ENCODE data around the gene XCL2. TPM values are rescaled to one million over a fixed set of nuclear protein-coding genes. Genes with fewer than 3 reads are reported as not detected.
"Not testable (repeated sequence)": the region's sequence is repeated elsewhere in the genome, so short reads cannot be mapped to it uniquely, and the experiment has no call there.

The XCL2 gene
- total and polyA plus RNA-seq, 8 donors: 0.35 to 25.4 TPM; not detected in 6

DNA sequence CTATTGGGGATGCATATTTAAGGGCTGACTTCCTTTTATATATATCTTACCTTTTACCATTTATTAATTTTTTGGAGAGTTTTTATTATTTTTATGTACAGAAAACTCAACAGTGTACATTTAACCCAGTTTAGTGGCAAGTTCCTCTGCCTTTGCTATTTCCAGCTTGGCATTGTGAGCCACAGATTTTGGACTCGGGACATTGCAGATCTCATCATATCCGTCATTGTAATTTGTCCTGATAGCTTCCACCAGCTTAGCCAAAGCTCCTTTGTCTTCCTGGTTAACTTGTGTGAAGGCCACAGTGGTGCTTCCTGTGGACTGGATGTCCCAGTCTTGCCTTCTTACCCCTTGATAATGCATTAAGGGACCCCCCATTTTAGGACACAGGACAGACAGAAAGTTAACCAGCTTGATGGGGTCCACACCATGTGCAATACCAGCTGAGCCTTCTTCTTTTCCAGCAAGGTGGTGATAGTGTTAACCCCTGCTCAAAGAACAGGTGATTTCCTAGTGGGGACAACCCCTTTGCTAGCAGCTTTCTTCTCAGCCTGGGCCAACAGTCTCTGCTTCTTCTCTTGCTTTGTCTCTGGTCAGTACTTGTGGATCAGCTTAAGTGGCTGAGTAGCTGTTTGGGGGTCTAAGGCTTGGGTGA is 34.9 kb upstream of the XCL2 start:
- intact Hi-C loops (cut with DNase I; ENCODE audit: low total_unique reads): loop anchor here (10.0 kb wide), 1 partner anchor 234 kb away; no protein-coding TSS in a partner anchor
- not testable (repeated sequence) for H3K36me3 ChIP-seq, H3K4me1 ChIP-seq, DNase-seq, H3K27me3 ChIP-seq, H3K27ac ChIP-seq, H3K9me3 ChIP-seq, H3K4me3 ChIP-seq
- WGBS, 5 donors: 78 to 90% (median 84%) methylated on average over 2 of the region's 2 CpGs

DNA sequence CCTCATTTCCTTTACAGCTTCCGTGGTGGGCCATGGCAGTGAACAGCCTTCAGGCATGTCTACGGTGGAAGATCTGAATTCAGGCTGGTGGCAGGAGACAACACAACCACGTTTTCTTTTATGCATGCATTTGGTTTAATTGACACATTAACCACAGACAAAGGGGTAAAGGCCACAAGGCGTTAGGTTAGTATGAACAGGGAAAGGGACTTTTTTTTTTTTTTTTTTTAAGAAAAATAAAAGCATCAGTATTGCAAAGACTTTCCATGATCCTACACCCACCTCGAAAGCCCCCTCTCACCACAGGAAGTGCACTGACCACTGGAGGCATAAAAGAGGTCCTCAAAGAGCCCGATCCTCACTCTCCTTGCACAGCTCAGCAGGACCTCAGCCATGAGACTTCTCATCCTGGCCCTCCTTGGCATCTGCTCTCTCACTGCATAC is 32.5 kb upstream of the XCL2 start, which contains the start of gene XCL1:
XCL1 (plus strand) TSS at position 361 of the 444 bp plus-strand sequence; CDS start at position 394, 33 bp downstream.
- not testable (repeated sequence) for H3K36me3 ChIP-seq, H3K27ac ChIP-seq, H3K9me3 ChIP-seq, H3K4me3 ChIP-seq, H3K27me3 ChIP-seq, H3K4me1 ChIP-seq, DNase-seq
- WGBS, 5 donors: 57 to 81% (median 76%) methylated on average over 4 of the region's 6 CpGs
- intact Hi-C loops (cut with DNase I; ENCODE audit: low total_unique reads): loop anchor here (10.0 kb wide), 1 partner anchor 231 kb away; no protein-coding TSS in a partner anchor

GRCh38 chr1:168574234-168574633 is 30.4 kb upstream of the XCL2 start:
- H3K36me3 ChIP-seq, H3K4me1 ChIP-seq, H3K27me3 ChIP-seq, H3K4me3 ChIP-seq, H3K9me3 ChIP-seq, H3K27ac ChIP-seq: not testable (repeated sequence)
- WGBS, 5 donors: 4 to 13% (median 9%) methylated on average over 3 to 4 of the region's 4 CpGs
- TF ChIP-seq, protein P1, sequence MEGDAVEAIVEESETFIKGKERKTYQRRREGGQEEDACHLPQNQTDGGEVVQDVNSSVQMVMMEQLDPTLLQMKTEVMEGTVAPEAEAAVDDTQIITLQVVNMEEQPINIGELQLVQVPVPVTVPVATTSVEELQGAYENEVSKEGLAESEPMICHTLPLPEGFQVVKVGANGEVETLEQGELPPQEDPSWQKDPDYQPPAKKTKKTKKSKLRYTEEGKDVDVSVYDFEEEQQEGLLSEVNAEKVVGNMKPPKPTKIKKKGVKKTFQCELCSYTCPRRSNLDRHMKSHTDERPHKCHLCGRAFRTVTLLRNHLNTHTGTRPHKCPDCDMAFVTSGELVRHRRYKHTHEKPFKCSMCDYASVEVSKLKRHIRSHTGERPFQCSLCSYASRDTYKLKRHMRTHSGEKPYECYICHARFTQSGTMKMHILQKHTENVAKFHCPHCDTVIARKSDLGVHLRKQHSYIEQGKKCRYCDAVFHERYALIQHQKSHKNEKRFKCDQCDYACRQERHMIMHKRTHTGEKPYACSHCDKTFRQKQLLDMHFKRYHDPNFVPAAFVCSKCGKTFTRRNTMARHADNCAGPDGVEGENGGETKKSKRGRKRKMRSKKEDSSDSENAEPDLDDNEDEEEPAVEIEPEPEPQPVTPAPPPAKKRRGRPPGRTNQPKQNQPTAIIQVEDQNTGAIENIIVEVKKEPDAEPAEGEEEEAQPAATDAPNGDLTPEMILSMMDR (IDR thresholded peaks at IDR 0.05): peak in 5 of 7 experiments; percentile 31 to 48 (median 44)
- intact Hi-C loops (cut with DNase I; ENCODE audit: low total_unique reads): loop anchor here (5.0 to 10.0 kb wide), 2 partner anchors 137 to 229 kb away; no protein-coding TSS in a partner anchor
- DNase-seq: peak in 1 of 2 donors; percentile 42

- DNase-seq: no peak
- TF ChIP-seq, protein P1 (IDR thresholded peaks at IDR 0.05): no peak
- TF ChIP-seq POLR2A (IDR thresholded peaks at IDR 0.05): no peak
- TF ChIP-seq POLR2AphosphoS5 (IDR thresholded peaks at IDR 0.05): no peak
- TF ChIP-seq EP300 (IDR thresholded peaks at IDR 0.05): no peak
- no peak overlapping the region for H3K4me3 ChIP-seq
- no peaks in the 10 kb centered on the region for H3K4me1 ChIP-seq
- intact Hi-C loops (cut with DNase I; ENCODE audit: low total_unique reads): loop anchor here (5.0 to 10.0 kb wide), 2 partner anchors 135 to 228 kb away; no protein-coding TSS in a partner anchor
- no peak overlapping the region for H3K27ac ChIP-seq
- H3K27me3 ChIP-seq: no peaks in the 10 kb centered on the region
- no peaks in the 10 kb centered on the region for H3K36me3 ChIP-seq
- 90 to 94% (median 91%) methylated on average over 3 of the region's 3 CpGs for WGBS, 5 donors
- no peaks in the 10 kb centered on the region for H3K9me3 ChIP-seq
These were observed 28.8 kb upstream of the XCL2 start for GRCh38 chr1:168572633-168573032.

GRCh38 chr1:168570652-168571051 is 26.9 kb upstream of the XCL2 start:
- no peak overlapping the region for H3K27ac ChIP-seq
- TF ChIP-seq, protein P1 (IDR thresholded peaks at IDR 0.05): no peak
- TF ChIP-seq EP300 (IDR thresholded peaks at IDR 0.05) (no peak), POLR2A (IDR thresholded peaks at IDR 0.05) (no peak), POLR2AphosphoS5 (IDR thresholded peaks at IDR 0.05) (no peak)
- H3K27me3 ChIP-seq: no peaks in the 10 kb centered on the region
- no peaks in the 10 kb centered on the region for H3K36me3 ChIP-seq
- no peaks in the 10 kb centered on the region for H3K9me3 ChIP-seq
- intact Hi-C loops (cut with DNase I; ENCODE audit: low total_unique reads): loop anchor here (5.0 to 10.0 kb wide), 2 partner anchors 133 to 226 kb away; no protein-coding TSS in a partner anchor
- H3K4me3 ChIP-seq: no peak overlapping the region
- H3K4me1 ChIP-seq: no peaks in the 10 kb centered on the region
- WGBS, 5 donors: 59 to 98% (median 75%) methylated on average over 3 of the region's 3 CpGs
- no peak for DNase-seq

All from stomach (tissue), 9 donors.